Liver (tissue), 9 donors: ENCODE results near the gene PELI2. TPM values are rescaled to one million over a fixed set of nuclear protein-coding genes. Genes with fewer than 3 reads are reported as not detected.
A peak's percentile ranks its signal among the peaks of the same experiment; 100 is the strongest.

Source experiments
- DNase-seq: peaks from one replicate; pipeline ENCODE4 v3.0.0-alpha.2; 2017; ENCODE audit warnings: low spot score
- H3K27ac ChIP-seq, 2 donors: one replicate each; pipeline ENCODE4 v1.7.0; 2013; ENCODE audit warnings: inconsistent platforms in 2 of 2, low read length in 2 of 2, control low read depth in 1 of 2, low read depth in 1 of 2, mild to moderate bottlenecking in 1 of 2
- H3K27me3 ChIP-seq, 4 donors: one replicate each; pipeline versions ENCODE4 v1.6.1 to v1.7.0; 2013; ENCODE audit warnings: low read length in 3 of 4, inconsistent platforms in 1 of 4, mild to moderate bottlenecking in 1 of 4, moderate library complexity in 1 of 4; ENCODE audit not compliant: control insufficient read depth in 4 of 4, insufficient read depth in 4 of 4
- H3K36me3 ChIP-seq, 4 donors: one replicate each; pipeline versions ENCODE4 v1.6.1 to v1.7.0; 2013; ENCODE audit warnings: low read length in 3 of 4, mild to moderate bottlenecking in 3 of 4, low read depth in 1 of 4, moderate library complexity in 1 of 4; ENCODE audit not compliant: control insufficient read depth in 4 of 4, insufficient read depth in 3 of 4
- H3K4me1 ChIP-seq, 4 donors: one replicate each; pipeline versions ENCODE4 v1.6.1 to v1.7.0; 2013; ENCODE audit warnings: low read length in 3 of 4, mild to moderate bottlenecking in 3 of 4, moderate library complexity in 1 of 4; ENCODE audit not compliant: control insufficient read depth in 4 of 4, insufficient read depth in 4 of 4
- H3K4me3 ChIP-seq, 3 donors: one replicate each; pipeline versions ENCODE4 v1.6.1 to v1.7.0; 2013; ENCODE audit warnings: low read length in 3 of 3, control low read depth in 1 of 3, low read depth in 1 of 3, mild to moderate bottlenecking in 1 of 3
- H3K9ac ChIP-seq, 2 donors: one replicate each; pipeline ENCODE4 v1.7.0; 2013; ENCODE audit warnings: low read length in 2 of 2, mild to moderate bottlenecking in 2 of 2, moderate library complexity in 2 of 2, control low read depth in 1 of 2, low read depth in 1 of 2
- H3K9me3 ChIP-seq, 4 donors: one replicate each; pipeline versions ENCODE4 v1.6.1 to v1.7.0; 2013; ENCODE audit warnings: low read length in 3 of 4; ENCODE audit not compliant: control insufficient read depth in 4 of 4
- FOXA1 ChIP-seq: IDR thresholded peaks from 2 replicates; pipeline ENCODE4 v1.6.1; 2016; ENCODE audit warnings: antibody characterized with exemption
- FOXA2 ChIP-seq: IDR thresholded peaks from 2 replicates; pipeline ENCODE4 v1.6.1; 2016; ENCODE audit warnings: antibody characterized with exemption
- GABPA ChIP-seq, 2 donors: IDR thresholded peaks in 1 of 2; conservative IDR thresholded peaks in 1 of 2; 2 replicates each; pipeline ENCODE4 v1.6.1; 2016; ENCODE audit warnings: antibody characterized with exemption in 2 of 2, mild to moderate bottlenecking in 1 of 2, moderate library complexity in 1 of 2
- HNF4A ChIP-seq, 2 donors: conservative IDR thresholded peaks; 2 replicates each; pipeline ENCODE4 v1.6.1; 2016; ENCODE audit warnings: antibody characterized with exemption in 2 of 2, mild to moderate bottlenecking in 2 of 2
- JUND ChIP-seq, 2 donors: IDR thresholded peaks; 2 replicates each; pipeline ENCODE4 v1.6.1; 2016; ENCODE audit warnings: antibody characterized with exemption in 2 of 2
- NR2F2 ChIP-seq: IDR thresholded peaks from 2 replicates; pipeline ENCODE4 v1.6.1; 2016; ENCODE audit warnings: antibody characterized with exemption
- RAD21 ChIP-seq, 2 donors: IDR thresholded peaks; 2 replicates each; pipeline ENCODE4 v1.6.1; 2016; ENCODE audit warnings: antibody characterized with exemption in 2 of 2, mild to moderate bottlenecking in 2 of 2
- RXRA ChIP-seq, 2 donors: IDR thresholded peaks; 2 replicates each; pipeline ENCODE4 v1.6.1; 2017 to 2018; ENCODE audit warnings: antibody characterized with exemption in 2 of 2, mild to moderate bottlenecking in 1 of 2
- TAF1 ChIP-seq: conservative IDR thresholded peaks from 2 replicates; pipeline ENCODE4 v1.6.1; 2016; ENCODE audit warnings: antibody characterized with exemption, mild to moderate bottlenecking
- YY1 ChIP-seq: IDR thresholded peaks from 2 replicates; pipeline ENCODE4 v1.6.1; 2016; ENCODE audit warnings: antibody characterized with exemption, mild to moderate bottlenecking
- ZBTB33 ChIP-seq: IDR thresholded peaks from 2 replicates; pipeline ENCODE4 v1.6.1; 2016; ENCODE audit warnings: antibody characterized with exemption
- WGBS: extraction: QIAGEN DNeasy Blood & Tissue Kit; methylation state at CpG from one replicate; pipeline ENCODE4 v1.1.7; 2013; 5-methylcytosine and 5-hydroxymethylcytosine counted together
- polyA plus RNA-seq, 2 donors: library from polyadenylated mRNA; stranded (reverse) in 1 of 2; unstranded in 1 of 2; fragments of 200-250 nt in 1 of 2; fragments of >200 nt in 1 of 2; fragmentation: Nextera tagmentation in 1 of 2; extraction: Ambion mirVana in 1 of 2; gene quantifications; one replicate each; pipeline versions ENCODE4 v1.2.1 to v1.2.3, GENCODE V29; 2013 to 2015
- total RNA-seq, 2 donors: library from RNA; depleted of rRNA; stranded (reverse); fragments of >200 nt; gene quantifications; one replicate each; pipeline ENCODE4 v1.2.3, GENCODE V29; 2014
- TF ChIP-seq, protein P1 (sequence below): IDR thresholded peaks from 2 replicates; pipeline ENCODE4 v1.6.1; 2016; ENCODE audit warnings: antibody characterized with exemption
- TF ChIP-seq, protein P2 (sequence below): IDR thresholded peaks from 2 replicates; pipeline ENCODE4 v1.6.1; 2016; ENCODE audit warnings: antibody characterized with exemption
- TF ChIP-seq, protein P3 (sequence below): fragments of 150-350 bp; IDR thresholded peaks from 2 replicates; pipeline ENCODE4 v1.5.1; 2017; ENCODE audit warnings: improper control_type of control experiment, low read depth, low read length; ENCODE audit not compliant: missing input control
- donor health status: healthy.
- donor health status: healthy.
- donor health status: healthy.
- donor health status: healthy.
- donor health status: healthy.

PELI2 gene
- total and polyA plus RNA-seq, 4 donors: 0.68 to 2.9 (median 1.2) TPM

- no peak for DNase-seq
- H3K27ac ChIP-seq: no peak overlapping the region
- no peak overlapping the region for H3K9ac ChIP-seq
- no peaks in the 10 kb centered on the region for H3K36me3 ChIP-seq
- no peak overlapping the region for H3K4me3 ChIP-seq
- peaks cover 0 to 6% (median 0%) of the 10 kb centered on the region in 4 donors for H3K27me3 ChIP-seq
- peaks cover 0 to 9% (median 5%) of the 10 kb centered on the region in 4 donors for H3K4me1 ChIP-seq
- TF ChIP-seq JUND (IDR thresholded peaks at IDR 0.05) (no peak), NR2F2 (no peak), FOXA2 (no peak), HNF4A (conservative IDR thresholded peaks at IDR 0.05) (no peak), TAF1 (no peak), ZBTB33 (no peak), YY1 (no peak), FOXA1 (no peak)
- TF ChIP-seq, protein P1, sequence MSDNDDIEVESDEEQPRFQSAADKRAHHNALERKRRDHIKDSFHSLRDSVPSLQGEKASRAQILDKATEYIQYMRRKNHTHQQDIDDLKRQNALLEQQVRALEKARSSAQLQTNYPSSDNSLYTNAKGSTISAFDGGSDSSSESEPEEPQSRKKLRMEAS: no peak
- TF ChIP-seq, protein P2, sequence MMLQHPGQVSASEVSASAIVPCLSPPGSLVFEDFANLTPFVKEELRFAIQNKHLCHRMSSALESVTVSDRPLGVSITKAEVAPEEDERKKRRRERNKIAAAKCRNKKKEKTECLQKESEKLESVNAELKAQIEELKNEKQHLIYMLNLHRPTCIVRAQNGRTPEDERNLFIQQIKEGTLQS: no peak
- no peaks in the 10 kb centered on the region for H3K9me3 ChIP-seq
- WGBS: 55% methylated on average over 3 of the region's 3 CpGs
Measured at GRCh38 chr14:56129092-56129491, 10.9 kb downstream of the PELI2 start.

- WGBS: 71% methylated on average over 4 of the region's 4 CpGs
- Histone ChIP-seq H3K27ac (no peak overlapping the region), H3K9me3 (no peaks in the 10 kb centered on the region), H3K36me3 (no peaks in the 10 kb centered on the region), H3K27me3 (peaks cover 0 to 6% (median 0%) of the 10 kb centered on the region in 4 donors), H3K4me3 (no peak overlapping the region), H3K4me1 (peaks cover 0 to 9% (median 5%) of the 10 kb centered on the region in 4 donors), H3K9ac (no peak overlapping the region)
- TF ChIP-seq RXRA (IDR thresholded peaks at IDR 0.05) (no peak), FOXA1 (no peak), YY1 (no peak)
- TF ChIP-seq, protein P3, sequence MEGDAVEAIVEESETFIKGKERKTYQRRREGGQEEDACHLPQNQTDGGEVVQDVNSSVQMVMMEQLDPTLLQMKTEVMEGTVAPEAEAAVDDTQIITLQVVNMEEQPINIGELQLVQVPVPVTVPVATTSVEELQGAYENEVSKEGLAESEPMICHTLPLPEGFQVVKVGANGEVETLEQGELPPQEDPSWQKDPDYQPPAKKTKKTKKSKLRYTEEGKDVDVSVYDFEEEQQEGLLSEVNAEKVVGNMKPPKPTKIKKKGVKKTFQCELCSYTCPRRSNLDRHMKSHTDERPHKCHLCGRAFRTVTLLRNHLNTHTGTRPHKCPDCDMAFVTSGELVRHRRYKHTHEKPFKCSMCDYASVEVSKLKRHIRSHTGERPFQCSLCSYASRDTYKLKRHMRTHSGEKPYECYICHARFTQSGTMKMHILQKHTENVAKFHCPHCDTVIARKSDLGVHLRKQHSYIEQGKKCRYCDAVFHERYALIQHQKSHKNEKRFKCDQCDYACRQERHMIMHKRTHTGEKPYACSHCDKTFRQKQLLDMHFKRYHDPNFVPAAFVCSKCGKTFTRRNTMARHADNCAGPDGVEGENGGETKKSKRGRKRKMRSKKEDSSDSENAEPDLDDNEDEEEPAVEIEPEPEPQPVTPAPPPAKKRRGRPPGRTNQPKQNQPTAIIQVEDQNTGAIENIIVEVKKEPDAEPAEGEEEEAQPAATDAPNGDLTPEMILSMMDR: no peak
- TF ChIP-seq, protein P1: no peak
- no peak for DNase-seq
Measured at GRCh38 chr14:56129933-56130332, 11.7 kb downstream of the PELI2 start.

GRCh38 chr14:56131004-56131864 is 13.0 kb downstream of the PELI2 start:
- Histone ChIP-seq H3K36me3 (no peaks in the 10 kb centered on the region), H3K4me3 (no peak overlapping the region), H3K9ac (no peak overlapping the region), H3K27me3 (peaks cover 0 to 6% (median 0%) of the 10 kb centered on the region in 4 donors), H3K27ac (no peak overlapping the region), H3K4me1 (peaks cover 0 to 9% (median 5%) of the 10 kb centered on the region in 4 donors), H3K9me3 (no peaks in the 10 kb centered on the region)
- WGBS: 63% methylated on average over 5 of the region's 5 CpGs
- no peak for DNase-seq
- TF ChIP-seq RAD21 (IDR thresholded peaks at IDR 0.05) (peak in 1 of 2 donors; percentile 6), HNF4A (conservative IDR thresholded peaks at IDR 0.05) (peak; percentile 52 to 57), GABPA (IDR thresholded peaks at IDR 0.05 in 1 of 2, conservative IDR thresholded peaks at IDR 0.05 in 1 of 2) (no peak)
- TF ChIP-seq, protein P1: no peak
